Fibroblast of peridontal ligament (primary cell): Measurements from ENCODE around the gene H2AZ1.
"Not testable (repeated sequence)": the region's sequence is repeated elsewhere in the genome, so short reads cannot be mapped to it uniquely, and the experiment has no call there.

Experiments used
- DNase-seq: peaks from one replicate; pipeline ENCODE4 v3.0.0-alpha.2; 2010; ENCODE audit errors: extremely low read depth

Gene H2AZ1

DNA sequence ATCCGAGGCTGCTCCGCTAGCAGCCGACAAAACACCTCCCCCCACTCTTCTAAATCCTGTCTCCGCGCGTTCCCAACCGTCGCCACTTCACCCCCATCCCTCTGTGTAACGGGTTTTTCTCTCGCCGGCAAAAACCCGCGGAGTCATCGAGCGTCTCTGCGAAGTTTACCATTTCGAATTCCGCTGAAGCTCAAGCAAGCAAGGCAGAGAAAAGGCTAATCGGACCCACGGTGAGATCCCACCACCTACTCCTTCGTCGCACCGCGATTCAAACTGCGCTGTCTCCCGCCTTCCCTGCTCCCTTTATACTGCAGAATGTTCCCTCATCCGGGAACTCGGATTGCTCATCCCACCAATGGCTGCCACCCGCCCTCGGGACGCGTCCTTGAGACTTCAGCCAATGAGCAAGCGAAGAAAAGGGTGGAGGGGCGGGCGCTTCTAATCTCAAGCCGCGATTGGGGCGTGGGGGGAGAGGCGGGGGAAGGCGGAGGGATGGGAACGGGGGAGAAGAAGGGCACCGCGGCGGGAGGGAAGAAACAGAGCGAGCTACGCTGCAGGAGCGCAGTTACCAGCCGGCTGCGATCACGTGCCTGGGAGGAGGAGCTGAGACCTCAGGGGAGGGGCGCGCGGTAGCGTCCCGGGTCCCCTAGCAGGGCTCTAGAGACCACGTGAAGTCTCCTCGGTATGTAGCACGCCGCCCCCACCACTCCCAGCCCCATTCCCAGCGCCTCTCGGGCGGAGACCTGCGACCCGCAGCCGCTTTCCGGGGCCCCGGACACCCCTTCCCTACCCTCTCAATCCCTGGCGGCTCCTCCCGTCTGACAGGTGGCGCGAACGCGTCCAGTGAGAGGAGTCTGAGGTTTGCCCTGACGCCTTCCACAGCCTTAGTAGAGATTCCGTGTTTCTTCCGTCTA lies at the start of gene H2AZ1:
TSS of gene H2AZ1 (minus strand) at position 277 of the 914 bp plus-strand sequence. CDS start at position 172, 105 bp downstream.
- DNase-seq = peak; percentile 99

- peak; percentile 68 for DNase-seq
Observed at GRCh38 chr4:99998062-99998867, 48.2 kb upstream of the H2AZ1 start.

DNA sequence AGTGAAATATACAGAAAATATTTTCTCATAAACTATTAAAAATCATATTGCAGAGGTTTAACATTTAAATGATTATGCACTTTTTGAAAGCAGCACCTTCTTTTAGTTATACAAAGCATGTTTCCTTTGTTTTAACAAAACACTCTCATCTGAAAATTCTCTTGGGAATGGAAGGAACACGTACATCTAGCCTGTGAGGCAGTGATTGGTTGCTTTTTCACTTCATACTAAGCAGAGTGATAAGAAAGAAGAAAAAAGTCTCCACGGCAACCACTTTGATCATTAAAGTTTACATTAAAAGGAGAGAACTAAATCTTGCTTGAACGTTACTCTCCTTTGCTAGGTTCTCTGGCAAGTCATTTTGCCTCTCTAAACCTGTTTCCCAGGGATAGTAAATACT lies 41.7 kb upstream of the H2AZ1 start:
- no peak for DNase-seq

GRCh38 chr4:99987681-99988080 lies 37.6 kb upstream of the H2AZ1 start:
- no peak for DNase-seq

DNA sequence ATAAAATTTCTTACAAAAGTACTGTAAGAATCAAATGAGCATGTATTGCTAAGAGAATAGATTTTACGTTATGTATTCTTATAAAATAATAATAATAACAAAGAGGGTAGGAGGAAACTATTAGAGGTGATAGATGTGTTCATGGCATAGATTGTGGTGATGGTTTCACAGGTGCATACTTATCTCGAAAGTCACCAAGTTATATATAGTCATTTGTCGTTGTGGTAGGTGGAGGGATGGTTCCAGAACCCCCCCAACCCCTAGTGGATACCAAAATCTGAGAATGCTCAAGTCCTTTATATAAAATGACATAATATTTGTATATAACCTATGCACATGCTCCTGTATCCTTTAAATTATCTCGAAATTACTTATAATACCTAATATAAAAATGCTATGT lies 36.7 kb upstream of the H2AZ1 start:
- DNase-seq = no peak

DNA sequence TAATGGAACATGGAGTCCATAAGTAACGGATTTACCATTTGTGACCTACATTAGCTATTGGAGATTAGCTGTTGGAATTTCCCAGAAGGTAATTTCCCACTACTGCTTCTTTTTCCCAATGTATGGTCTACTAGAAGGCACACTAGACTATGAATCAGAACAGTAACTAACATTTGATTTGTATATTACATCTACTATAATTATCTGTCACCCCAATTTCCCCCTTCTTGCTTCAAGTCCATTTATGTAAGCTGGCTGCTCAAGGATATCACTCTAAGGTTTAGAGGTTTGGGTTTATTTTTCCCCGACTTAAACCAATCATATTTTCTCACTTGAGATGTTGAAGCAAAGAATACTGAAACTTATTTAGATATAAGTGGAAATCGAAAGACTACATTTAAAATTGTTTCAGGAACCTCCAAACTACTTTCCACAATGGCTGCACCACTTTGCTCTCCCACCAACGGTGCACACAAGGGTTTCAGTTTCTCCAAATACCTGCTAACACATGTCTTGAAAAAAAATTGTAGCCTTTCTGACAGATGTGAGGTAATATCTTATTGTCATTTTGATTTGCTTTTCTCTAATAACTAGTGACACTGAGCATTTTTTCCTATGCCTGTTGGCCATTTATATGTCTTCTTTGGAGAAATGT lies 33.3 kb upstream of the H2AZ1 start:
- DNase-seq = no peak

DNA sequence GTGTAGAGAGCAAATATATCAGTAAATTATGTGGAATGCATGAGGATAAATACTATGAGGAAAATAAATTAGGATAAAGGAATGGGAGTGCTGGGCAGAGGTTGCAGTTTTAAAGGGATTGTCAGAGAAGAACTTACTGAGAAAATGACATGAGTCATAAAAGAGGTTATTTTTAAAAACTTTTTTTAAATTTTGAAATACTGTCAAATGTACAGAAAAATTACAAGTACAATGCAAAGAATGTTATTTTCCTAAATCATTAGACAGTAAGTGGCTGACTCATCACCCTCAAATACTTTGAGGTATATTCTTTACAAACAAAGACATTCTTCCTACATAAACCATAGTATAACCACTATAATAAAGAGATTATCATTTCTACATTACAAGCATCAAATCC lies 29.8 kb upstream of the H2AZ1 start:
- DNase-seq = no peak

DNA sequence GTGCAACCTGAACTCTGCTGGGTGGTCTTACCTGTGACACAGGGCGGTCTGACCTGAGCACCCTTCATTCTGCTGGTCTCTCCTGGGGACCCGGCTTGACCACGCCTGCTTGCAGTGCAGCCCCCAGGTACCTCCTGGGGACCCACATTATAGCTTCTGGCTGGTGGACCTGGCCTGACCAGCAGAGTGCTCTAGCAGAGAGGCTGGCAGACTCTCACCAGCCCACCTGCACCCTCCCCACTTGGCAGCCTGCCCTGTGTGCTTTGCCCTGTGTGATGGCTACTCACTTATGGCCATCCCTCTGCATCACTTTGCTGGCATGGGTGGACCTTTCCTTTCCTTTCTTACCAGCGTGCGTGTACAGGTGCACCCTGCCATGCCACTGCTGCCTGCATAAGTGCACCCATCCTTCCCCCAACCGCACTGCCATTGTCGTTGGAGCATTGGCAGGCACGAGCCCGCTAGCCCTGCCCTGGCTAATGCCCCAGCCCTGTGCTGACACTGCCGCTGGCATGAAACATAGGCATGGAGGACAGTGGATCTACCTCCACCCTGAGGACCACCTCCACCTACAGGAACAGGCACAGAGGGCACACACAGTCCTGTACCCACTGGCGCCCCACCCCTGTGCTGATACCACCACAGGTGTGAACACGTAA lies 21.5 kb upstream of the H2AZ1 start:
- DNase-seq = no peak

DNA sequence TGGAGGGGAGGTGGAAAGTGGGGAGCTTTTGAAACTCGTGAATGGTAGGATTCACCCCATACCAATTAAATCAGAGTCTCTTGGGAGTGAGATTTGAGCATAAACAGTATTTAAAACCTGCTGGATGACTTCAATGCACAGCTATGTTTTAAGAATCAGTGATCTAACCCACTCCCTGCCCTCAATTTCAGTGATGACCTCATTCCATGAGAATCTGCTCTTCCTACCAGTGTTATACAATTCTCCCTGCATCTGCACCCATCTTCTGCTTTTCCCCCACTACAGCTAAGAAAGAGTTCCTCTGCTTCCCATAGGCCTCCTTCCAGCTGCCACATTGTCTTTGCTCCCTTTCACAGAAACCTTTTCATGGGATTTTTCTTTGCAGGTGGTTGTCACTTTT lies 18.3 kb upstream of the H2AZ1 start:
- peak; percentile 80 for DNase-seq

DNA sequence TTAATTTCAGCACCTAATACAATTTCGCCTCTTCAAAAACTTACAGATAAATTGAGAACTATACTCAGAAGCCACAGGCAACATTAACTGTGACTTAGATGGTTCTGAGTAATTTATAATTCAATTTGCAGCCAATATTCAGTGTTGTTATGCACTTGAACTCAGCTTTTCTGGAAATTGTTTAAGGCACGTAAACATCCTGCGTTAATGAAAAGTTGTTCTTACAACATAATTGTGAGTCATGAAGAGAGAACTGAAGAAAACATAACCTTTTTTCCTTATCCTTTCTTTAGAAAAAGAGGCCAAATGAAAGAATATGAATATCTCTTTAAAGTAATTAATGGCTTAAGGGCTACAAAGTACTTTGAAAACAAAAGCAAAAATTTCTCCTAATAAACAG lies 16.6 kb upstream of the H2AZ1 start:
- no peak for DNase-seq

- DNase-seq = no peak
Observed at GRCh38 chr4:99965674-99966350, 15.7 kb upstream of the H2AZ1 start.

DNA sequence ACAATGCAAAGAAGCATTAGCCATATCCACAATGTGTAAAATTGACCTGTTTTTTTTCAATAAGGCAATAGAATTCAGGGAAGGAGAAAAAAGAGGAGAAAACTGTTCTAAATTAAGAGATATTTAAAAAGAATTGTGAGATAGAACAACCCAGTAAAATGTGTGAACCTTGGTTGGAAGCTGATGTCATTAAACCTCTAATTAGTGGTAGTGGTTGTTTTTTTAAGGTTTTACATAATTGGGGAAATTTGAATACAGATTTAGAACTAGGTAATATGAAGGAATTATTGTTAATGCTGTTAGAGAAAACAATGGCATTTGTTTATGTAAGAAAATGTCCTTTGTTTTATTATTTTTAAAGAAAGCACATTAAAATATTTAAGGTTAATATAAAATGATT lies 15.1 kb upstream of the H2AZ1 start:
- no peak for DNase-seq

GRCh38 chr4:99961711-99962110 lies 11.6 kb upstream of the H2AZ1 start:
- DNase-seq = no peak

DNA sequence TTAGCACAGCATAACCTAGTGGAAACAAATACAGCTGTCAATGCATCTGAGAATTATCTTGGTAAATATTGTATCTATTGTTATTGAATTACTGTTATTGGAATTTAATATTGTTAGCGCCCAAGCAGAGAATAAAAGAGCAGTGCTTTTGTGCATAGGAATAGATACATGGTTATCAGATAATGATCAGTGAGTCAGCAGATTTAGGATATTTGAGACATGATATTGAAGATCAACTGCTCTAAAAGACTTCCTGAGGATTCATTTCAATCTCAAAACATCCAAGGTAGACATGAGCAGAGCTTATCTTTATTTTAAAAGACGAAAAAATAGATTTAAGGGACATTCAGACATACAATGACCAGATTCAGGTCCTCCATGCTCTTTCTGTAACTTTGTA lies 10.6 kb upstream of the H2AZ1 start:
- no peak for DNase-seq

DNA sequence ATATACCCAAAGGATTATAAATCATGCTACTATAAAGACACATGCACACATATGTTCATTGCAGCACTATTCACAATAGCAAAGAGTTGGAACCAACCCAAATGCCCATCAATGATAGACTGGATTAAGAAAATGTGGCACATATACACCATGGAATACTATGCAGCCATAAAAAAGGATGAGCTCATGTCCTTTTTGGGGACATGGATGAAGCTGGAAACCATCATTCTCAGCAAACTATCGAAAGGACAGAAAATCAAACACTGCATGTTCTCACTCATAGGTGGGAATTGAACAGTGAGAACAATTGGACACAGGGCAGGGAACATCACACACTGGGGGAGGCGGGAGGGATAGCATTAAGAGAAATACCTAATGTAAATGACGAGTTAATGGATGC lies 8.1 kb upstream of the H2AZ1 start:
- DNase-seq = not testable (repeated sequence)

- no peak for DNase-seq
Observed at GRCh38 chr4:99950913-99951254, 809 bp upstream of the H2AZ1 start.

GRCh38 chr4:99949034-99949998 lies 759 bp downstream of the H2AZ1 start:
- peak; percentile 96 for DNase-seq

DNA sequence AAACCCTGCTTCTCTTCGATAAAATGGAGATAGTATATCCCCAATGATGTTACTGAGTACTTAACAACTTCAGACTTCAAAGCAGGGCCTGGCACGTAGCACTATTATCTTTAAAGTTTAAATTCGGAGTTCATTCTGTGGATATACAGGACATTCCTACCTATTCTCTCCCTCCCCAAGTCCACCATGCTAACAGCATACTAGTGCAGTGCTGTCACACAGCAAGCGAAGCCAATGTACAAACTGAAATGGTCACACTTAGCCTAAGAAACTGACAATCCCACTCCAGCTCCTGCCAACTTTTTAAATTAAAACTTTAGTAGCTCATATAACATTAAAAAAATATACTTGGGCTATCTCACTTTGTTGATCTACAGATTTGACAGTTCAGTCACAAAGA lies 2.5 kb downstream of the H2AZ1 start:
- no peak for DNase-seq

GRCh38 chr4:99947190-99947578 lies 2.9 kb downstream of the H2AZ1 start:
- DNase-seq = no peak
